Gastroesophageal sphincter (tissue), 3 donors: ENCODE data around the gene MYH10.

Experiments
- CTCF ChIP-seq, 4 experiments: fragments of 200-600 bp in 2 of 4; fragments of 450-650 bp in 2 of 4; sonication (generic) in 1 of 4; IDR thresholded peaks; one replicate each; pipeline ENCODE4 v1.5.1; 2017 to 2019; ENCODE audit warnings: antibody characterized with exemption in 4 of 4, mild to moderate bottlenecking in 2 of 4, moderate library complexity in 2 of 4
- POLR2A ChIP-seq, 2 donors: fragments of 450-650 bp; IDR thresholded peaks; one replicate each; pipeline ENCODE4 v1.6.1; 2017; ENCODE audit warnings: antibody characterized with exemption in 2 of 2, mild to moderate bottlenecking in 2 of 2, moderate library complexity in 1 of 2
- POLR2AphosphoS5 ChIP-seq: sonication (generic); formaldehyde crosslinking; IDR thresholded peaks from one replicate; pipeline ENCODE4 v1.6.1; 2017; ENCODE audit warnings: antibody characterized with exemption

- TF ChIP-seq CTCF (IDR thresholded peaks at IDR 0.05) = no peak
- no peak for TF ChIP-seq POLR2A (IDR thresholded peaks at IDR 0.05)
- no peak for TF ChIP-seq POLR2AphosphoS5
Observed at GRCh38 chr17:8563981-8564602, 66.4 kb downstream of the MYH10 start.
